Right renal cortex interstitium (tissue), 3 donors: ENCODE results near the gene NR2E1. TPM values are rescaled to one million over a fixed set of nuclear protein-coding genes. Genes with fewer than 3 reads are reported as not detected.
A peak's percentile ranks its signal among the peaks of the same experiment; 100 is the strongest.

ENCODE experiments used
- DNase-seq, 3 donors: peaks; one replicate each; pipeline ENCODE4 v3.0.0-alpha.2; 2013; ENCODE audit warnings: low read depth in 3 of 3, low spot score in 2 of 3
- polyA plus RNA-seq, 3 donors: library from polyadenylated mRNA; unstranded; fragments of 120-200 nt; gene quantifications; one replicate each; pipeline ENCODE4 v1.2.1, GENCODE V29; 2013; ENCODE audit not compliant: insufficient read length in 3 of 3

The NR2E1 gene
- polyA plus RNA-seq: not detected

GRCh38 chr6:108165714-108166663 is at the start of gene NR2E1:
TSS of gene NR2E1 (plus strand) at chr6:108166022. CDS start at chr6:108166766, 744 bp downstream.
- DNase-seq: no peak

GRCh38 chr6:108116546-108117426 is 49.0 kb upstream of the NR2E1 start:
- DNase-seq: no peak

- no peak for DNase-seq
These were observed 48.1 kb upstream of the NR2E1 start for GRCh38 chr6:108117427-108118358.

GRCh38 chr6:108118359-108118724 is 47.5 kb upstream of the NR2E1 start:
- DNase-seq: no peak

- DNase-seq: no peak
These were observed 46.7 kb upstream of the NR2E1 start for GRCh38 chr6:108118810-108119768.

- no peak for DNase-seq
These were observed 46.1 kb upstream of the NR2E1 start for GRCh38 chr6:108119769-108120141.

- no peak for DNase-seq
These were observed 45.5 kb upstream of the NR2E1 start for GRCh38 chr6:108120311-108120710.

- no peak for DNase-seq
These were observed 44.2 kb upstream of the NR2E1 start for GRCh38 chr6:108121612-108122011.

- DNase-seq: no peak
These were observed 42.3 kb upstream of the NR2E1 start for GRCh38 chr6:108123481-108123929.

GRCh38 chr6:108123946-108124345 is 41.9 kb upstream of the NR2E1 start:
- DNase-seq: no peak

GRCh38 chr6:108127056-108127455 is 38.8 kb upstream of the NR2E1 start:
- DNase-seq: no peak

GRCh38 chr6:108127826-108128225 is 38.0 kb upstream of the NR2E1 start:
- no peak for DNase-seq

GRCh38 chr6:108130262-108130661 is 35.6 kb upstream of the NR2E1 start:
- DNase-seq: no peak

GRCh38 chr6:108132863-108133262 is 33.0 kb upstream of the NR2E1 start:
- DNase-seq: no peak

GRCh38 chr6:108133594-108134179 is 32.1 kb upstream of the NR2E1 start:
- DNase-seq: peak in 2 of 3 donors; percentile 59 to 68

- no peak for DNase-seq
These were observed 31.4 kb upstream of the NR2E1 start for GRCh38 chr6:108134213-108134970.

- DNase-seq: no peak
These were observed 23.6 kb upstream of the NR2E1 start for GRCh38 chr6:108142240-108142639.

GRCh38 chr6:108145639-108146038 is 20.2 kb upstream of the NR2E1 start:
- no peak for DNase-seq
